GM21717 (cell line): Measurements from ENCODE around the gene AGMO.

Experiments
- ATAC-seq: cut with Tn5 transposase; IDR thresholded peaks from one replicate; pipeline ENCODE4 v1.9.1; 2021; ENCODE audit warnings: mild to moderate bottlenecking, moderate library complexity; ENCODE audit not compliant: unreplicated experiment

The AGMO gene

GRCh38 chr7:15166620-15167019 lies 395.2 kb downstream of the AGMO start:
- no peak for ATAC-seq

GRCh38 chr7:15159261-15159660 lies 402.6 kb downstream of the AGMO start:
- ATAC-seq, result no peak

GRCh38 chr7:15158141-15158810 lies 403.5 kb downstream of the AGMO start:
- ATAC-seq, result no peak
